Lower leg skin (tissue), 3 donors: ENCODE measurements around the gene SASH1.

Experiments used
- POLR2A ChIP-seq, 2 donors: fragments of 450-650 bp; IDR thresholded peaks; one replicate each; pipeline ENCODE4 v1.6.1; 2016 to 2017; ENCODE audit warnings: antibody characterized with exemption in 2 of 2, mild to moderate bottlenecking in 1 of 2, moderate library complexity in 1 of 2
- TF ChIP-seq, protein P1 (sequence below), 3 donors: fragments of 450-650 bp; IDR thresholded peaks; one replicate each; pipeline ENCODE4 v1.5.1; 2016; ENCODE audit warnings: antibody characterized with exemption in 3 of 3, mild to moderate bottlenecking in 3 of 3, moderate library complexity in 2 of 3

DNA sequence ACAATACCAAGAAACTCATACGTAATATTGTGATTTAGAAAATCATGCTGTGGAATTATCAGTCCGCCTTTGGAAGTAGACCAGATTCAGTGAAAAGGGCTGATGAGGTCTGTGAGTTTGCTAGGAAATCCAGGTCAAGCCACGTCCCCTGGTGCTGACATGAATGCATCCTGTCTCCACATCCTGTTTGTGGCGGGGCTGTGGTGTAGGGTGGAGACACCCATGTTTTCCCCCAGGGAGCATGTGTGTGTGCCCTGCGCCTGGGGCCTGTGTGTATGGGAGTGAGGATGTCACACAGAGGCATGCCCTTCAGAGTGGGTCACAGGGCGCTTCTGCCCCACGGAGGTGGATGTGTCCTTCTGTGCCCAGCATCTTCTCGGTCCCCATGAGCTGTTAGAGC is 109.1 kb downstream of the SASH1 start:
- TF ChIP-seq, protein P1, sequence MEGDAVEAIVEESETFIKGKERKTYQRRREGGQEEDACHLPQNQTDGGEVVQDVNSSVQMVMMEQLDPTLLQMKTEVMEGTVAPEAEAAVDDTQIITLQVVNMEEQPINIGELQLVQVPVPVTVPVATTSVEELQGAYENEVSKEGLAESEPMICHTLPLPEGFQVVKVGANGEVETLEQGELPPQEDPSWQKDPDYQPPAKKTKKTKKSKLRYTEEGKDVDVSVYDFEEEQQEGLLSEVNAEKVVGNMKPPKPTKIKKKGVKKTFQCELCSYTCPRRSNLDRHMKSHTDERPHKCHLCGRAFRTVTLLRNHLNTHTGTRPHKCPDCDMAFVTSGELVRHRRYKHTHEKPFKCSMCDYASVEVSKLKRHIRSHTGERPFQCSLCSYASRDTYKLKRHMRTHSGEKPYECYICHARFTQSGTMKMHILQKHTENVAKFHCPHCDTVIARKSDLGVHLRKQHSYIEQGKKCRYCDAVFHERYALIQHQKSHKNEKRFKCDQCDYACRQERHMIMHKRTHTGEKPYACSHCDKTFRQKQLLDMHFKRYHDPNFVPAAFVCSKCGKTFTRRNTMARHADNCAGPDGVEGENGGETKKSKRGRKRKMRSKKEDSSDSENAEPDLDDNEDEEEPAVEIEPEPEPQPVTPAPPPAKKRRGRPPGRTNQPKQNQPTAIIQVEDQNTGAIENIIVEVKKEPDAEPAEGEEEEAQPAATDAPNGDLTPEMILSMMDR (IDR thresholded peaks at IDR 0.05) = no peak
- no peak for TF ChIP-seq POLR2A (IDR thresholded peaks at IDR 0.05)
